ENCODE results near the gene NPR2. TPM values are rescaled to one million over a fixed set of nuclear protein-coding genes. Genes with fewer than 3 reads are reported as not detected.

Gene NPR2
- total RNA-seq, 4 donors from 2014 or later: 0.08 to 12.2 (median 1.8) TPM

- no peak overlapping the region for H3K27ac ChIP-seq
- WGBS, 2 donors: 77% methylated on average over 1 of the region's 1 CpG; no CpG with 5 or more reads in 1 of the 2 donors
- intact Hi-C loops (cut with DNase I): no loop called here
- no peaks in the 10 kb centered on the region for H3K9me3 ChIP-seq
- no peak for DNase-seq
- no peaks in the 10 kb centered on the region for H3K36me3 ChIP-seq
- H3K27me3 ChIP-seq: no peaks in the 10 kb centered on the region
- no peak overlapping the region for H3K4me3 ChIP-seq
- TF ChIP-seq POLR2A (IDR thresholded peaks at IDR 0.05) (no peak), CTCF (IDR thresholded peaks at IDR 0.05) (no peak)
- H3K4me1 ChIP-seq: peaks cover 9 to 42% (median 21%) of the 10 kb centered on the region in 3 donors
Measured at GRCh38 chr9:35816708-35817107, 25.3 kb downstream of the NPR2 start.

- H3K9me3 ChIP-seq: no peaks in the 10 kb centered on the region
- no peak overlapping the region for H3K4me3 ChIP-seq
- H3K27ac ChIP-seq: no peak overlapping the region
- no peak for DNase-seq
- intact Hi-C loops (cut with DNase I): no loop called here
- H3K27me3 ChIP-seq: no peaks in the 10 kb centered on the region
- no peak for TF ChIP-seq CTCF (IDR thresholded peaks at IDR 0.05)
- TF ChIP-seq POLR2A (IDR thresholded peaks at IDR 0.05): no peak
- peaks cover 7 to 25% (median 10%) of the 10 kb centered on the region in 3 donors for H3K4me1 ChIP-seq
- H3K36me3 ChIP-seq: no peaks in the 10 kb centered on the region
- WGBS, 2 donors: 83 to 92% methylated on average over 3 of the region's 3 CpGs
Measured at GRCh38 chr9:35818341-35818740, 26.9 kb downstream of the NPR2 start.

- TF ChIP-seq POLR2A (IDR thresholded peaks at IDR 0.05) (no peak), CTCF (IDR thresholded peaks at IDR 0.05) (no peak)
- Histone ChIP-seq H3K36me3 (no peaks in the 10 kb centered on the region), H3K4me1 (peaks cover 0 to 21% (median 0%) of the 10 kb centered on the region in 3 donors), H3K9me3 (no peaks in the 10 kb centered on the region), H3K27ac (no peak overlapping the region), H3K27me3 (no peaks in the 10 kb centered on the region), H3K4me3 (no peak overlapping the region)
- DNase-seq: no peak
- intact Hi-C loops (cut with DNase I): no loop called here
Measured at GRCh38 chr9:35820076-35820475, 28.7 kb downstream of the NPR2 start.

- intact Hi-C loops (cut with DNase I): no loop called here
- TF ChIP-seq POLR2A (IDR thresholded peaks at IDR 0.05) (no peak), CTCF (IDR thresholded peaks at IDR 0.05) (no peak)
- H3K36me3 ChIP-seq: no peaks in the 10 kb centered on the region
- no peak overlapping the region for H3K4me3 ChIP-seq
- peaks cover 0 to 22% (median 0%) of the 10 kb centered on the region in 3 donors for H3K4me1 ChIP-seq
- no peaks in the 10 kb centered on the region for H3K27me3 ChIP-seq
- no peaks in the 10 kb centered on the region for H3K9me3 ChIP-seq
- no peak overlapping the region for H3K27ac ChIP-seq
- DNase-seq: no peak
Measured at GRCh38 chr9:35822926-35823325, 31.5 kb downstream of the NPR2 start.

GRCh38 chr9:35826071-35826701 is 34.8 kb downstream of the NPR2 start:
- Histone ChIP-seq H3K27me3 (no peaks in the 10 kb centered on the region), H3K27ac (no peak overlapping the region), H3K4me3 (no peak overlapping the region), H3K36me3 (no peaks in the 10 kb centered on the region), H3K9me3 (no peaks in the 10 kb centered on the region), H3K4me1 (peaks cover 6 to 49% (median 12%) of the 10 kb centered on the region in 3 donors)
- no peak for DNase-seq
- intact Hi-C loops (cut with DNase I): no loop called here
- 17 to 19% methylated on average over 4 of the region's 4 CpGs for WGBS, 2 donors
- TF ChIP-seq POLR2A (IDR thresholded peaks at IDR 0.05) (no peak), CTCF (IDR thresholded peaks at IDR 0.05) (peak; percentile 71 to 86 (median 81))

All from esophagus squamous epithelium (tissue), 5 donors.